Measurements from ENCODE around the gene ACVRL1.

DNA sequence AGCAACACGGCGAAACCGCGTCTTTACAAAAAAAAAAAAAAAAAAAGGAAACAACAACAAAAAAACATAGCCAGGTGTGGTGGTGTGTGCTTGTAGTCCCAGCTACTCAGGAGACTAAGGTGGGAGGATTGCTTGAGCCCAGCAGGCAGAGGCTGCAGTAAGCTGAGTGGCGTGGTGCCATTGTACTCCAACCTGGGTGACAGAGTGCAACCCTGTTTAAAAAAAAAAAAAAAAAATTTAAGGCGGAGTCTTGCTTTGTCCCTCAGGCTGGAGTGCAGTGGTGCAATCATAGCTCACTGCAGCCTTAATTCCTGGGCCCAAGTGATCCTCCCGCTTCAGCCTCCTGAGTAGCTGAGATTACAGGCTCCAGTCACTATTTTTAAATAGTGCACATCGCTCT is 40.5 kb upstream of the ACVRL1 start:
- TF ChIP-seq POLR2A (IDR thresholded peaks at IDR 0.05): no peak
- TF ChIP-seq, protein P1, sequence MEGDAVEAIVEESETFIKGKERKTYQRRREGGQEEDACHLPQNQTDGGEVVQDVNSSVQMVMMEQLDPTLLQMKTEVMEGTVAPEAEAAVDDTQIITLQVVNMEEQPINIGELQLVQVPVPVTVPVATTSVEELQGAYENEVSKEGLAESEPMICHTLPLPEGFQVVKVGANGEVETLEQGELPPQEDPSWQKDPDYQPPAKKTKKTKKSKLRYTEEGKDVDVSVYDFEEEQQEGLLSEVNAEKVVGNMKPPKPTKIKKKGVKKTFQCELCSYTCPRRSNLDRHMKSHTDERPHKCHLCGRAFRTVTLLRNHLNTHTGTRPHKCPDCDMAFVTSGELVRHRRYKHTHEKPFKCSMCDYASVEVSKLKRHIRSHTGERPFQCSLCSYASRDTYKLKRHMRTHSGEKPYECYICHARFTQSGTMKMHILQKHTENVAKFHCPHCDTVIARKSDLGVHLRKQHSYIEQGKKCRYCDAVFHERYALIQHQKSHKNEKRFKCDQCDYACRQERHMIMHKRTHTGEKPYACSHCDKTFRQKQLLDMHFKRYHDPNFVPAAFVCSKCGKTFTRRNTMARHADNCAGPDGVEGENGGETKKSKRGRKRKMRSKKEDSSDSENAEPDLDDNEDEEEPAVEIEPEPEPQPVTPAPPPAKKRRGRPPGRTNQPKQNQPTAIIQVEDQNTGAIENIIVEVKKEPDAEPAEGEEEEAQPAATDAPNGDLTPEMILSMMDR (IDR thresholded peaks at IDR 0.05): no peak
